Measurements from ENCODE around the gene KRT14.

Gene KRT14

GRCh38 chr17:41538565-41538991, 48.1 kb downstream of the KRT14 start:
- no peak overlapping the region for H3K4me3 ChIP-seq (ENCODE audit: low read depth, low read length)
- TF ChIP-seq, protein P1, sequence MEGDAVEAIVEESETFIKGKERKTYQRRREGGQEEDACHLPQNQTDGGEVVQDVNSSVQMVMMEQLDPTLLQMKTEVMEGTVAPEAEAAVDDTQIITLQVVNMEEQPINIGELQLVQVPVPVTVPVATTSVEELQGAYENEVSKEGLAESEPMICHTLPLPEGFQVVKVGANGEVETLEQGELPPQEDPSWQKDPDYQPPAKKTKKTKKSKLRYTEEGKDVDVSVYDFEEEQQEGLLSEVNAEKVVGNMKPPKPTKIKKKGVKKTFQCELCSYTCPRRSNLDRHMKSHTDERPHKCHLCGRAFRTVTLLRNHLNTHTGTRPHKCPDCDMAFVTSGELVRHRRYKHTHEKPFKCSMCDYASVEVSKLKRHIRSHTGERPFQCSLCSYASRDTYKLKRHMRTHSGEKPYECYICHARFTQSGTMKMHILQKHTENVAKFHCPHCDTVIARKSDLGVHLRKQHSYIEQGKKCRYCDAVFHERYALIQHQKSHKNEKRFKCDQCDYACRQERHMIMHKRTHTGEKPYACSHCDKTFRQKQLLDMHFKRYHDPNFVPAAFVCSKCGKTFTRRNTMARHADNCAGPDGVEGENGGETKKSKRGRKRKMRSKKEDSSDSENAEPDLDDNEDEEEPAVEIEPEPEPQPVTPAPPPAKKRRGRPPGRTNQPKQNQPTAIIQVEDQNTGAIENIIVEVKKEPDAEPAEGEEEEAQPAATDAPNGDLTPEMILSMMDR (conservative IDR thresholded peaks at IDR 0.05; ENCODE audit: low read depth, low read length), result no peak
- no peak for DNase-seq (ENCODE audit: low read depth)

DNA sequence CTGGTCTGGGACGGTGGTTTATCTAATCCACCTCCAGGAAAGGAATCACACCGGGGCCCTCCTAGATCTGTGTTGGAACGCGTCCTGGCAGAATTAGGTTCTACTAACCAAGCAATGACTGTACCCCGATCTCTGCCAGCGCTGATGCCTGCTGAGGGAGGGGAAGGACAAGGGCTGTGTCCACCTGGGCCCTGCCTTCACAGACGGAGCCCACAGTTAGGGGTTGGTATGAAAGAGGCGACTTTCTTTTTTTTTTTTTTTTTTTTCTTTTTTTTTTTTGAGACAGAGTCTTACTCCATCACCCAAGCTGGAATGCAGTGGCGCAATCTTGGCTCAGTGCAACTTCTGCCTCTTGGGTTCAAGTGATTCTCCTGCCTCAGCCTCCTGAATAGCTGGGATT, 48.7 kb downstream of the KRT14 start:
- DNase-seq (ENCODE audit: low read depth), result peak; percentile 58
- no peak overlapping the region for H3K4me3 ChIP-seq (ENCODE audit: low read depth, low read length)
- TF ChIP-seq, protein P1 (conservative IDR thresholded peaks at IDR 0.05; ENCODE audit: low read depth, low read length), result no peak

- no peak for DNase-seq (ENCODE audit: low read depth)
- TF ChIP-seq, protein P1 (conservative IDR thresholded peaks at IDR 0.05; ENCODE audit: low read depth, low read length), result no peak
Observed at GRCh38 chr17:41537614-41537954, 49.1 kb downstream of the KRT14 start.

GRCh38 chr17:41536741-41537613, 49.7 kb downstream of the KRT14 start:
- H3K4me3 ChIP-seq (ENCODE audit: low read depth, low read length), result no peak overlapping the region
- no peak for DNase-seq (ENCODE audit: low read depth)
- TF ChIP-seq, protein P1 (conservative IDR thresholded peaks at IDR 0.05; ENCODE audit: low read depth, low read length), result no peak

More at GRCh38 chr17:41537614-41537954, 49.1 kb downstream of the KRT14 start:
- no peak overlapping the region for H3K4me3 ChIP-seq (ENCODE audit: low read depth, low read length)

DNA sequence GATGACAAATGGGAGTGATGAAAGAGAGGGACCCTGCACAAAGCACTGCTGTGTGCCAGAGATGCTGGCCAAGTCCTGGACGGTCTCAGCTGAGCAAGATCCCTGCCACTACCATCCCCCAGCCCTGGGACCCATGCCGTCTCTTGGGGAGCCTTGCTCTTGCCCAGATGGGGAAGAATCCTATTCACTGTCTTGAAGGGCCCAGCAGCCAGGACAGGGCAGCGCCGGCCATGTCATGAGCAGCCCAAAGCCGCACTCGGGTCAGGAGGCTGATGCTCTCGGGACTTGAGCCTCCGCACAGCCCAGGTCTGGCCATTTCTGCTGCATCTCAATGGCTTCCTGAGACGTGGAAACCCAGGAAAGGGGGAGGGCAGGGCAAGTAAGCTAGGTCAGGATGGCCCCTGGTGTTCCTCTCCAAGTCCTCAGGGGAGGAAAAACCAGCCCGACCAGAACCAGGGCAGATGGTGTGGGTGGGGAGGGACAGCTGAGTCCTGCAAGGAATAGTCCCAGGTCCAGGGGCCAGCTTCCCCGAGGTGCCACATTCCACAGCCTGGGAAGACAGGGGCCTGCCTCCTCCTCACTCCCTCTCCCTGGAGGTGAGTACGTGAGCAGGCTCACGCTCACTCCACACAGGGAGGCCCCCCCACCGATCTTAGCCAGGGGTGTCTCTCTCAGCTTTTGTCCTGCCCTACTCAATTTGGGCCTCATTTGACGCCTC, 50.8 kb downstream of the KRT14 start:
- TF ChIP-seq, protein P1 (conservative IDR thresholded peaks at IDR 0.05; ENCODE audit: low read depth, low read length), result no peak
- H3K4me3 ChIP-seq (ENCODE audit: low read depth, low read length), result no peak overlapping the region
- no peak for DNase-seq (ENCODE audit: low read depth)

DNA sequence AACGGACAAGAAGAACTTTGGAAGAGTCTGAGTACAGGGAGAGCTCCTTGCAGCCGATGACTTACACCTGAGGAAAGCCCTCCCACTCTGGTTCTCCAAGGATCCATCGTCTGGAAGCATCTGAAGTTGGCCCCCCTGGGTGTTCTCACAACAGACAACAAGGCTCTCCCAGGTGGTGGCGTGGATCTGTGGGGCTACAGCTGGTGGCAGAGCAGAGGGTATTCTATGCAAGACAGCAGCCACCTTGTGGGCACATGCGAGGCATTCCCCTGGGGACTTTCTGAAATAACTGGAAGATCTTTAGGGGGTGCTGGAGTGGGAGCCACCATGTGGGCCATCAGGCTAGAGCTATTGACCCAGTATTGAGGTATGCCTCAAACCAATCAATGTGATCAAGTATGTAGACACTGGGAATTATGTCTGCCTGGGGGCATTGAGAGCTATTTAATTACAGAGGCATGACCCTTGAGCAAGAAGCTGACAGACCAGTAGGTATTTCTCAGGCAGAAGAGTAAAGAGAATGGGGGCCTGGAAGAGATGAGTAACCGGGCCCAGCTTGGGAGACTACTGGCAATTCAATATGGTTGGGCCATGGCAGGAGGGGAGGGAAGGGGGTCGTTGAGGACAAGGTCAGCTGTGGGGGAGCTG, 51.7 kb downstream of the KRT14 start:
- TF ChIP-seq, protein P1 (conservative IDR thresholded peaks at IDR 0.05; ENCODE audit: low read depth, low read length), result no peak
- DNase-seq (ENCODE audit: low read depth), result no peak
- H3K4me3 ChIP-seq (ENCODE audit: low read depth, low read length), result no peak overlapping the region

Measured in choroid plexus epithelial cell (primary cell).